HG03175 (cell line): Measurements from ENCODE around the gene TBX3.

Source experiments
- ATAC-seq: cut with Tn5 transposase; IDR thresholded peaks from one replicate; pipeline ENCODE4 v1.9.1; 2021; ENCODE audit warnings: mild to moderate bottlenecking, moderate library complexity; ENCODE audit not compliant: unreplicated experiment

Gene TBX3

GRCh38 chr12:114636723-114637480 is 47.1 kb downstream of the TBX3 start:
- no peak for ATAC-seq

- no peak for ATAC-seq
Measured at GRCh38 chr12:114631242-114631641, 52.7 kb downstream of the TBX3 start.

- no peak for ATAC-seq
Measured at GRCh38 chr12:114628199-114628598, 55.8 kb downstream of the TBX3 start.

GRCh38 chr12:114627393-114627792 is 56.6 kb downstream of the TBX3 start:
- no peak for ATAC-seq

- ATAC-seq = peak; percentile 57
Measured at GRCh38 chr12:114625294-114625851, 58.6 kb downstream of the TBX3 start.

GRCh38 chr12:114623737-114624136 is 60.2 kb downstream of the TBX3 start:
- no peak for ATAC-seq
